ENCODE data around the gene TMEM185B. TPM values are rescaled to one million over a fixed set of nuclear protein-coding genes. Genes with fewer than 3 reads are reported as not detected.
A peak's percentile ranks its signal among the peaks of the same experiment; 100 is the strongest.

The TMEM185B gene
- total RNA-seq, 1 donor, result 41.7 TPM

DNA sequence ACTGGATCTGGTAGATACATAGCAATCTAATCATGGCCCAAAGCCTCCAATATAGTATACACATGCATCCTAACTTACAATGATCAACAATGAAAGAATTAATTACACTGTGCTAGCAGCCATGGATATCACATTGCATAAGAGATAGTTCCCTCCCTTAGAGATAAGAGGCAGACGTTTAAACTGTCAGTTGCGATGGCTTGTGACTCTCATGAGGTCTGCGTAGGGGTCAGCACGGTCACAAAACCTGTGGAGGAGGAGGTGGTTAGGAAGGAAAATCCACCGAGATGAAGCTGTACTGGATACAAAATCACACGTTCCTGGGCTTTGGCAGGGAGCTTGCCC is 28.7 kb upstream of the TMEM185B start:
- TF ChIP-seq, protein P1, sequence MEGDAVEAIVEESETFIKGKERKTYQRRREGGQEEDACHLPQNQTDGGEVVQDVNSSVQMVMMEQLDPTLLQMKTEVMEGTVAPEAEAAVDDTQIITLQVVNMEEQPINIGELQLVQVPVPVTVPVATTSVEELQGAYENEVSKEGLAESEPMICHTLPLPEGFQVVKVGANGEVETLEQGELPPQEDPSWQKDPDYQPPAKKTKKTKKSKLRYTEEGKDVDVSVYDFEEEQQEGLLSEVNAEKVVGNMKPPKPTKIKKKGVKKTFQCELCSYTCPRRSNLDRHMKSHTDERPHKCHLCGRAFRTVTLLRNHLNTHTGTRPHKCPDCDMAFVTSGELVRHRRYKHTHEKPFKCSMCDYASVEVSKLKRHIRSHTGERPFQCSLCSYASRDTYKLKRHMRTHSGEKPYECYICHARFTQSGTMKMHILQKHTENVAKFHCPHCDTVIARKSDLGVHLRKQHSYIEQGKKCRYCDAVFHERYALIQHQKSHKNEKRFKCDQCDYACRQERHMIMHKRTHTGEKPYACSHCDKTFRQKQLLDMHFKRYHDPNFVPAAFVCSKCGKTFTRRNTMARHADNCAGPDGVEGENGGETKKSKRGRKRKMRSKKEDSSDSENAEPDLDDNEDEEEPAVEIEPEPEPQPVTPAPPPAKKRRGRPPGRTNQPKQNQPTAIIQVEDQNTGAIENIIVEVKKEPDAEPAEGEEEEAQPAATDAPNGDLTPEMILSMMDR (IDR thresholded peaks at IDR 0.05; ENCODE audit: insufficient read depth, low read length), result no peak
- peak overlapping the region; percentile 80 for H3K4me3 ChIP-seq (ENCODE audit: low read depth, low read length)
- DNase-seq (ENCODE audit: low read depth), result no peak

GRCh38 chr2:120251078-120251477 is 27.9 kb upstream of the TMEM185B start:
- no peak for DNase-seq (ENCODE audit: low read depth)
- TF ChIP-seq, protein P1 (IDR thresholded peaks at IDR 0.05; ENCODE audit: insufficient read depth, low read length), result no peak

GRCh38 chr2:120250640-120251039 is 27.4 kb upstream of the TMEM185B start:
- TF ChIP-seq, protein P1 (IDR thresholded peaks at IDR 0.05; ENCODE audit: insufficient read depth, low read length), result no peak
- H3K4me3 ChIP-seq (ENCODE audit: low read depth, low read length), result no peak overlapping the region
- DNase-seq (ENCODE audit: low read depth), result no peak

More at GRCh38 chr2:120251078-120251477, 27.9 kb upstream of the TMEM185B start:
- no peak overlapping the region for H3K4me3 ChIP-seq (ENCODE audit: low read depth, low read length)

DNA sequence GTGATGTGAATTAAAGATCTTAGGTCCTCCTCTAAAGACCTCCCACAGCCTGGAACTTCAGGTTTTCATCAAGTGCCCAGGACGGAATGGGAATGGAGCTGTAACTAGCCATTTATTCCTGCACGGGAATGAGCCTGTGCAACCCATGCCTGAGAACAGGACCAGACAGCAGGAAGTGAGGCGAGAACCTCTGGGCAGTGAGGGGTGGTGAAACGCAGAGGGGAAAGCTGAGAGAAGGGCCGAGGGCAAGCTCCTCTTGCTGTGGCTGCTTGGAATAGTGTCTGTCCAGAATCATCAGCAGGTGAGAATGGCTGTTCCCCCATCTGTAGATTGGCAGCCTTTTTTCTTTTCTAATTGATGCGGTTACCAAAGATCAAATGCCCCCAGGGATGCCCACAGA is 24.7 kb upstream of the TMEM185B start:
- TF ChIP-seq, protein P1 (IDR thresholded peaks at IDR 0.05; ENCODE audit: insufficient read depth, low read length), result no peak
- no peak overlapping the region for H3K4me3 ChIP-seq (ENCODE audit: low read depth, low read length)
- DNase-seq (ENCODE audit: low read depth), result no peak

DNA sequence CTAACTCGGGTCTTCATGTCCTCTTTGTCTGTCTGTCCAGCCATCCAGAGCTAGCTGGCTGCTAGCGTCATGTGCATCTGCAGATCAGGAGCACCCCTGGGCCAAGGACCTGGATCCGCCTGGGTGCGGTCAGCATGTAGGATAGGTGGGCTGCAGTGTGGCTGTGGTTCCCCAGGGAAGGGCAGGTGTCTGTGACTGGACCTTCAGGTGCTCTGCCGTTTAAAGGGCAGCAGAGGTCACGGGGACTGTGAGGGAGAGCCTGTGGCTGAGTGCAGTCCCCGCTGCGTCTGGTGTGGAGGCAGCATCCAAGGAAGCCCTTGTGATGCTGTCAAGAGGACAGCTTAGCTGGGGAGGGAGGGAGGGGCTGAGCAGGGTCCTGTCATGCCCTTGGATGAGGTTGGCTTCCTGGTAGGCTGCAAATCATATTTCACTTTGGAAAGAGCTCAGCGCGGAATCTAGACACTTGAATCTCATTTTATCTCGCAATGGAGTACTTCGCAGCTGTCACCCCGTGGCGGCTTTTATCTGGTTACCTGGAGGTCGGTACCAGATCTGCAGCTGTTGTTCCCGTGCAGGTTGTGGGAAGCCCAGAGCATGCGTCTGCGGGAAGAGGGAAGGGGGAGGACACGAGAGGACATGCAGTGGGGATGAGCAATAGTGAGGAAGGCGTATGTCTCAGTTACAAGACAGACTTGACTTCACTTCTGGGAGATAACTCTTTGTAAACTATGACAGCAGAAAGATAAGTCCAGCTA is 23.5 kb upstream of the TMEM185B start:
- no peak for DNase-seq (ENCODE audit: low read depth)
- TF ChIP-seq, protein P1 (IDR thresholded peaks at IDR 0.05; ENCODE audit: insufficient read depth, low read length), result no peak
- H3K4me3 ChIP-seq (ENCODE audit: low read depth, low read length), result no peak overlapping the region

DNA sequence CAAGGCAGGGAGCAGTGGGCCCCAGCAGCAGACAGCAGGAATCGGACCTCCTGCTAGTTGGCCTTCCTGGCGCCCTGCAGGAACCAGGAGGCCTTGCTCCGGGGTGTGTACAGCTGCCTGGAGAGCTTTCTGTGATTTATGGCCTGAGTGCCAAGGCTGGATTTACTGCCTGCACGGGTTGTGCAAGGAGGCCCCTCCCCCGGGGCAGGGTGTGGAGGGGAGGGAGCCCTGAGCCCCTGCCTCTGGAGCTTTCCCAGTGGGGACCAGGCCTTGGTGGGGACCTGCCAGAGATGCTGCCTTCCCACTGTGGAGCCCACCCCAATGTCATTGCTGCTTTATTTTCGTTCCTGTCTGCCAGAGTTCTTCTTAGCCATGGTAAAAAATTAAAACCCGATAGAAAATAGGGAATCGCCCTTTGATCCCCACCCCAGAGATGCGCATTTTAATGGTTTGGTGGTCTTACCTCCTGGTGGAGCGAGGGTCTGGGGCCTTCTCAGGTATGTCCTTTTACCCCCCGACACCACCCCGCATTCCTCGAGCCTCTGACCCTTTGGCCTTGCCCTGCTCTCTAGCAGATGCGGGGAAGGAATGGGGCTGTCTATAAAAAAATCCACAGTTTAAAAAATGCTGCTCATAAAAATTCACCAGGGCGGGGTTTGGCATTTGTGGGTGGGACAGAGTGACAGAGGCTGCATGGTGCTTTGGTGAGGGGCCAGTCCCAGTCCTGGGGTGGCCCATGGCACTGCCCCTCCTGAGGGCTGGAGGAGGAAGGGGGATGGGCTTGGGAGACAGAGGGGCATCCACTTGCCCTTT is 22.5 kb upstream of the TMEM185B start:
- TF ChIP-seq, protein P1 (IDR thresholded peaks at IDR 0.05; ENCODE audit: insufficient read depth, low read length), result no peak
- H3K4me3 ChIP-seq (ENCODE audit: low read depth, low read length), result no peak overlapping the region
- DNase-seq (ENCODE audit: low read depth), result peak; percentile 59
